Esophagus (tissue), 2 donors: Measurements from ENCODE around the gene ERLIN1. TPM values are rescaled to one million over a fixed set of nuclear protein-coding genes. Genes with fewer than 3 reads are reported as not detected.

Experiments
- H3K27ac ChIP-seq, 2 donors: one replicate each; pipeline ENCODE4 v1.5.1; 2013; ENCODE audit warnings: low read depth in 2 of 2, mild to moderate bottlenecking in 2 of 2, inconsistent platforms in 1 of 2, low read length in 1 of 2, moderate library complexity in 1 of 2
- H3K27me3 ChIP-seq, 2 donors: one replicate each; pipeline ENCODE4 v1.6.1; 2013; ENCODE audit warnings: low read length in 2 of 2, control low read depth in 1 of 2, mild to moderate bottlenecking in 1 of 2; ENCODE audit not compliant: insufficient read depth in 2 of 2, control insufficient read depth in 1 of 2
- H3K36me3 ChIP-seq, 2 donors: one replicate each; pipeline ENCODE4 v1.6.1; 2013; ENCODE audit warnings: low read length in 1 of 2; ENCODE audit not compliant: control insufficient read depth in 2 of 2, insufficient read depth in 2 of 2
- H3K4me1 ChIP-seq, 2 donors: one replicate each; pipeline ENCODE4 v1.6.1; 2013; ENCODE audit warnings: low read length in 1 of 2; ENCODE audit not compliant: control insufficient read depth in 2 of 2, insufficient read depth in 2 of 2
- H3K4me3 ChIP-seq, 2 donors: one replicate each; pipeline ENCODE4 v1.5.1; 2013; ENCODE audit warnings: low read length in 2 of 2, mild to moderate bottlenecking in 2 of 2, low read depth in 1 of 2, moderate library complexity in 1 of 2
- H3K9me3 ChIP-seq, 2 donors: one replicate each; pipeline ENCODE4 v1.6.1; 2013; ENCODE audit warnings: mild to moderate bottlenecking in 2 of 2, low read depth in 1 of 2, low read length in 1 of 2, moderate library complexity in 1 of 2; ENCODE audit not compliant: control insufficient read depth in 2 of 2, insufficient read depth in 1 of 2
- WGBS, 2 donors: extraction: QIAGEN DNeasy Blood & Tissue Kit; methylation state at CpG; one replicate each; pipeline ENCODE4 v1.1.7; 2013; 5-methylcytosine and 5-hydroxymethylcytosine counted together
- polyA plus RNA-seq, 2 donors: library from polyadenylated mRNA; stranded (reverse); fragments of 200-250 nt; gene quantifications; one replicate each; pipeline ENCODE4 v1.2.3, GENCODE V29; 2013
- donor health status: healthy with polysubstance abuse.
- donor health status: Bipolar disorder and iron deficiency.

The ERLIN1 gene
- polyA plus RNA-seq, 2 donors = 6.6 to 18.7 TPM

DNA sequence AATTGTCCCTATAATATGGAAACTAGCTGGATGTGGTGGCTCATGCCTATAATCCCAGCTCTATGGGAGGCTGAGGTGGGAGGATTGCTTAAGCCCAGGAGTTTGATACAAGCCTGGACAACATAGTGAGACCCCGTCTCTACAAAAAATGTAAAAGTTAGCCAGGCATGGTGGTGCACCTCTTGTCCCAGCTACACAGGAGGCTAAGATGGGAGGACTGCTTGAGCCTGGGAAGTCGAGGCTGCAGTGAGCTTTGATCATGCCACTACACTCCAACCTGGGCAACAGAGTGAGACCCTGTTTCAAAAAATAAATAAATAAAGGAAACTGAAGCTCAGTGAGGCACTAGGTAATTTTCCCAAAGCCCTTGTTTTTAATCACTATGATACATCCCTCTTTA is 15.7 kb upstream of the ERLIN1 start:
- no peaks in the 10 kb centered on the region for H3K27me3 ChIP-seq
- H3K27ac ChIP-seq = no peak overlapping the region
- H3K4me3 ChIP-seq = no peak overlapping the region
- H3K9me3 ChIP-seq = no peaks in the 10 kb centered on the region
- no peaks in the 10 kb centered on the region for H3K4me1 ChIP-seq
- H3K36me3 ChIP-seq = peaks cover 6 to 9% of the 10 kb centered on the region in 2 donors
- 96 to 97% methylated on average over 2 of the region's 2 CpGs for WGBS, 2 donors

DNA sequence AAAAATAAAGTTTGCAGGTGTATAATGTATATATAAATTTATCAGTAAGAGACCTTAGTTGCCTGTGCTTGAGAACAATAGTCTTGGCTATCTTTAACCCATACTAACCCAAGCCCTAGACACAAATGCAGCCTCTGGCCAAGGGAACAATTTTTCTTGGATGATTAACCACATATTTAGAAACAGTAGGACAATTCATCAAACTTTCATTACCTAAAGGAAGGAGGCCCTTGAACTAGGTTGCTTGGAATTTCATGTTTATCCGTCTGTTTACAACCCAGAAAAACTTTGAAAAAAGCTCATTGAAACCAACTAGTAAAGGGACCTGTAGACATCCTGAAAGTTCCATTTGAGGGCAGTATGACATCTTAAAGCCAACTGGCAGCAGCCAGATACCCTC is 8.9 kb upstream of the ERLIN1 start:
- Histone ChIP-seq H3K36me3 (peaks cover 9 to 14% of the 10 kb centered on the region in 2 donors), H3K27me3 (no peaks in the 10 kb centered on the region), H3K9me3 (no peaks in the 10 kb centered on the region), H3K27ac (no peak overlapping the region), H3K4me1 (no peaks in the 10 kb centered on the region), H3K4me3 (no peak overlapping the region)
- WGBS, 2 donors = 87 to 88% methylated on average over 1 of the region's 1 CpG

DNA sequence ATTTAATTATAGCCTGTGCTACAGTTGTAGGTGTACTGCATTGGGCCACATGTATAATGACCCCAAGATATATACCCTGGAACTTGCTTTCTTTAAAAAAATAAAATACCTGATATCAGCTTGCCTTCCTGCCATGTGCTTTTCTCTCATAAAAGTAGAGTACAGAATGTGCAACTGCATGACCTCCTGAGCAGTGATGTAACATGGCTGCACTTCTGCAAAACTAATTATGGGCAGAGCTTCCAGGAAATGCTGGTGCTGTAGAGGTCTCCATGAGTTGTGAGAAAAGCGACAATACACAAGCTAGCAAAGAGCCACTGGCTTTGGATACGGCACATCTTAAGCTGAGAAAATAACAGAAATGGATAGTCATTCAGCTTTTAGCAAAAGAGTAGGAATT is 6.5 kb upstream of the ERLIN1 start:
- Histone ChIP-seq H3K4me1 (no peaks in the 10 kb centered on the region), H3K27ac (no peak overlapping the region), H3K4me3 (no peak overlapping the region), H3K36me3 (peaks cover 9 to 14% of the 10 kb centered on the region in 2 donors), H3K27me3 (no peaks in the 10 kb centered on the region), H3K9me3 (no peaks in the 10 kb centered on the region)
- 90 to 92% methylated on average over 2 of the region's 2 CpGs for WGBS, 2 donors

DNA sequence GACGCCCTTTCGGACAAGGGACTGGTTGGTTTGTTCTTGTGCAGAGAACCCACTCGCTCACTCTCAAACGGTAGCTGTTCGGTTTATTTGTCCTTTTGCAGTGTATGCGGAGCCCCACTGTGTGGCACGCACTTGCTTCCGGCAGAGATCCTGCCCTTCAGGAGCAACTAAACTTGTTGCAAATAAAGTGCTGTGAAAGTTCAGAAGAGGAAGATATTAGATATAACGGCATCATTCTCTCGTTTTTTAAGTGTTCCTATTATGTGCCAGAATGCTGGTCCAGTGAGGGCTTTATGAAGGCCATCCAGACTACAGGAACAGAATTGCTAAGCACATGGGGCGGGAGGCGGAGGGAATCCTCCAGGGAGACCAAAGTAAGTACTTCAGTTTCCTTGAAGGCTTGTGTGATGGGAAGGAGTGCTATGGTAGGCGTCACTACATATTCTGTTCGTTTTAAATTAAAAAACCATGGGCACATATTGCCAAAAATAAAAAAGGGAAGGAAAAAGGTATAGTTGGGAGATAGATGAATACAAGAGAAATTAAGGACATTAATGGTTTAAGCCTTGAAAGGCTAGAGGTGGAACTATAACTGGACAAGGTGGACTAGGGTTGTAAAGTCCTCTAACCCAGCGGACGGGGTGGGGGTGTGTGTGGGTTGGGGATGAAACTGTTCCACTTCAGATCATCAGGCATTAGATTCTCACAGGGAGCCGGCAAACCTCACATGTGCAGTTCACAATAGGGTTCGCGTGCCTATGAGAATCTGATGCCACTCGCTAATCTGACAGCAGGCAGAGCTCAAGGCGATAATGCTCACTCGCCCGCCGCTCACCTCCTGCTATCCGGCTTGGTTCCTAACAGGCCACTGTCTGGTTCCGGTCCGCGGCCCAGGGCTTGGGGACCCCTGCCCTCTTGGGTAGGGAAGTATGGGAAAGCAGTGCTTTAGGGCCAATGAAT is 704 bp upstream of the ERLIN1 start:
- 27 to 31% methylated on average over 28 of the region's 28 CpGs for WGBS, 2 donors

DNA sequence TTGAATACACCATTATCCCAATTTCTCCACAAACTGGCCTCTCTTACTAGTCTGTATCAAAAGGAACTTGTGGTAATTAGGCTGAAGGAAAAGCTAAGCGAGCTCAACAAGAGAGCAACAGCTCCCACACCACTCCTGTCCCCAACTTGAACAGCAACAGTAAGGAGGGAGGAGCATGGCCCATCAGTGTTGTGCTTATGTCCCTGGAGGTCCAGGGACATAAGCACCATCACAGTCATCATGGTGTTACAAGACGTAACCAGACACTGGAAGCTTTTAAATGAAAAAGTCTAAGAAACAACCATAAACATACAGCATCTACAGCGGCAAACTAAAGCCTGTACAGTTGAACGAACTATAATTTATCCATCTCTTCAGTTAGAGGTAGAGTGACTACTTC is 989 bp downstream of the ERLIN1 start:
- Histone ChIP-seq H3K27me3 (no peaks in the 10 kb centered on the region), H3K4me3 (peak overlapping the region; percentile 88 to 98), H3K9me3 (no peaks in the 10 kb centered on the region), H3K36me3 (peaks cover 0 to 2% of the 10 kb centered on the region in 2 donors), H3K27ac (peak overlapping the region; percentile 47 to 86), H3K4me1 (peaks cover 2 to 3% of the 10 kb centered on the region in 2 donors)
- WGBS, 2 donors = 5 to 6% methylated on average over 4 of the region's 4 CpGs

More for the DNA sequence above, 704 bp upstream of the ERLIN1 start:
- Histone ChIP-seq H3K4me1 (peaks cover 2 to 3% of the 10 kb centered on the region in 2 donors), H3K4me3 (peak overlapping the region; percentile 88 to 98), H3K36me3 (peaks cover 2 to 5% of the 10 kb centered on the region in 2 donors), H3K27me3 (no peaks in the 10 kb centered on the region), H3K27ac (peak overlapping the region; percentile 90 to 96), H3K9me3 (no peaks in the 10 kb centered on the region)

DNA sequence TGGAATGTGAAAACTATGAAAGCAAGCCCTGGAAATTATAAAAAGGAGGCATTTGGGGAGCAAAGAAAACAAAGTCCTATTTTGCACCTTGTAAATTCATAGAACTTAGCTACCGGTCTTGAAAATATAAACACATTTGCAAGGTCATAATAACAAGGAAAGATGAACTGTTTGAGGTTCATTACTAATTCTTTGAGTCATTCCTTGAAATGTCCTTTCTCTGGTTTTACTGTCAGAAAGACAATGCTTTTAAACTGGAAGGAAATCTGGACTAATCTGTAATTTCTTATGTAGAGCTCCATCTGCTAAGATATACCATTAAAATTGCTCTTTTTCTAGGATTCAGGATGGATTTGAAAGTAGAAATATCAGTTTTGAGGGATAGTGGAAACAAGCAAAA is 1.4 kb downstream of the ERLIN1 start:
- Histone ChIP-seq H3K9me3 (no peaks in the 10 kb centered on the region), H3K4me3 (peak overlapping the region; percentile 88 to 98), H3K27me3 (no peaks in the 10 kb centered on the region), H3K4me1 (peaks cover 2 to 3% of the 10 kb centered on the region in 2 donors), H3K36me3 (no peaks in the 10 kb centered on the region), H3K27ac (peak overlapping the region in 1 of 2 donors; percentile 47)
- WGBS, 2 donors = 26 to 46% methylated on average over 1 of the region's 1 CpG

DNA sequence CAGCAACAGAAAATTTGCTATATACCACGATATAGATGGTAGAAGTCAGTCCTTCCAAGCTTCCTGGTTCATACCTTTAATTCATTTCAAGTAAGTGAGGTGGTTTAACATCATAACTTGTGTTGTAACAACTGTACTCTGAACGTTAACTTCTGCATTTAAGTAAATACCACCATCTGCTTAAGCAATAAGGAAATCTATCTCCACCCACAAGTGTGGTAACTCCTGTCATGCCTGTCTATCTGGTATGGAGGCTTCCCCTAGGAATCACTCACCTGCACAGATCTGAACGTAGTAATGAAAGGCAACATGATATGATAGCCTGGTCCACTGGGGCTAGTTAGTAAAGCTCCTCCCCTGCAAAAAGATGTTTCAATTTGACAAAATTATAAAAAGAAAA is 2.3 kb downstream of the ERLIN1 start:
- Histone ChIP-seq H3K27me3 (no peaks in the 10 kb centered on the region), H3K4me1 (peaks cover 2 to 3% of the 10 kb centered on the region in 2 donors), H3K36me3 (no peaks in the 10 kb centered on the region), H3K27ac (peak overlapping the region in 1 of 2 donors; percentile 60), H3K9me3 (no peaks in the 10 kb centered on the region), H3K4me3 (peak overlapping the region in 1 of 2 donors; percentile 22)
- WGBS, 2 donors = 40 to 41% methylated on average over 3 of the region's 3 CpGs

DNA sequence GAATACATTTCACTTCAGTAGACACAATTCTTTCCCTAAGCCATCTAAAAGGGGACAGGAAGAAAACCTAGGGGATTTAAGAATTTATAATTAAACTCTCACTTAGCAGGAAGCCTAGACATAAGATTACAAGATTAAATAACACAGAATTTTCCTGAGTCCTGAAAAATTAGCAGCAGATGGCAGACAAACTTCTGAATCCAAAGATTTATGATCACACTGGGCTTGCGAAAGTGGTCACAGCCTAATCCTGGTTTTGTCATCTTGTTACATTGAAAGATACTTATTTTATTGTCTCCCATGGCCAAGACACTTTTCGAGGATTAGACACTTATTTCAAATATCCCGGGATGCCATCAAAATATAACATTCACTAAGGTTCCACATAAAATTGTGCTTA is 2.9 kb downstream of the ERLIN1 start:
- peak overlapping the region in 1 of 2 donors; percentile 60 for H3K27ac ChIP-seq
- H3K4me3 ChIP-seq = no peak overlapping the region
- WGBS, 2 donors = 82 to 85% methylated on average over 3 of the region's 3 CpGs
- H3K9me3 ChIP-seq = no peaks in the 10 kb centered on the region
- H3K4me1 ChIP-seq = peaks cover 2 to 3% of the 10 kb centered on the region in 2 donors
- H3K27me3 ChIP-seq = no peaks in the 10 kb centered on the region
- no peaks in the 10 kb centered on the region for H3K36me3 ChIP-seq

DNA sequence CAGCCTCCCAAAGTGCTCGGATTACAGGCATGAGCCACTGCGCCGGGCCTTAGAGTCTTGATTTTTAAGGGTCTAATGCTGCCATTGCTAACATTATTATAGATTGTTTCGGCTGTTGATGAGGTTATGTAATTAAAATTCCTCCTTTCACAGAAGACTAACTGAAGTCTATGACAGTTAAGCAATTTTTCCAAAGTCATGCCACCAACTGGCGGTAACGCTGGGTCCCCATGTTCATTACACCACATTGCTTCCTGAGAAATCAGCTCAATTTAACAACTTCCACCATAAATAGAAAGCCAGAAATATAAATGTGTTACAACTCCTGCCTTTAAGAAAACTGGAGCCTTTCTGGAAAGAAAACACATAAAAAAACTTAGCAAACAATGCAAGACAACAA is 3.5 kb downstream of the ERLIN1 start:
- H3K36me3 ChIP-seq = no peaks in the 10 kb centered on the region
- no peaks in the 10 kb centered on the region for H3K27me3 ChIP-seq
- H3K9me3 ChIP-seq = no peaks in the 10 kb centered on the region
- 91 to 94% methylated on average over 6 of the region's 6 CpGs for WGBS, 2 donors
- H3K27ac ChIP-seq = peak overlapping the region in 1 of 2 donors; percentile 52
- H3K4me1 ChIP-seq = peaks cover 2 to 3% of the 10 kb centered on the region in 2 donors
- no peak overlapping the region for H3K4me3 ChIP-seq
